Measurements from ENCODE around the gene RANBP1. TPM values are rescaled to one million over a fixed set of nuclear protein-coding genes. Genes with fewer than 3 reads are reported as not detected.

The RANBP1 gene
- polyA plus RNA-seq, 1 donor (not counting 4 experiments of a cell fraction or from before 2014, with no cell fraction given): 193 TPM

DNA sequence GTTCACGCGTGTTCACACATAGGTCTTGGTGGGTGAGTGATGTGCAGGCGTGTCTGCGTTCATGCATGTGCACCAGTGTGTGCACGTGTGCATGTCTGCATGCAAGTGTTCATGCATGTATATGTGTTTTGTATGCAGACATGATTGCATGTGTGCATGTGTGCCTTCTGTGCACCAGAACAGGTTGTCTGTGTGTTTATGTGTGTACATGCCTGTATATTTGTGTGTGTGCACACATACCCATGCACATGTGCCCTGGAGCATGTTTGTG, 20.6 kb downstream of the RANBP1 start:
- DNase-seq (ENCODE audit: low read depth, low spot score) (no peak), FAIRE-seq (no peak)
- TF ChIP-seq, protein P1, sequence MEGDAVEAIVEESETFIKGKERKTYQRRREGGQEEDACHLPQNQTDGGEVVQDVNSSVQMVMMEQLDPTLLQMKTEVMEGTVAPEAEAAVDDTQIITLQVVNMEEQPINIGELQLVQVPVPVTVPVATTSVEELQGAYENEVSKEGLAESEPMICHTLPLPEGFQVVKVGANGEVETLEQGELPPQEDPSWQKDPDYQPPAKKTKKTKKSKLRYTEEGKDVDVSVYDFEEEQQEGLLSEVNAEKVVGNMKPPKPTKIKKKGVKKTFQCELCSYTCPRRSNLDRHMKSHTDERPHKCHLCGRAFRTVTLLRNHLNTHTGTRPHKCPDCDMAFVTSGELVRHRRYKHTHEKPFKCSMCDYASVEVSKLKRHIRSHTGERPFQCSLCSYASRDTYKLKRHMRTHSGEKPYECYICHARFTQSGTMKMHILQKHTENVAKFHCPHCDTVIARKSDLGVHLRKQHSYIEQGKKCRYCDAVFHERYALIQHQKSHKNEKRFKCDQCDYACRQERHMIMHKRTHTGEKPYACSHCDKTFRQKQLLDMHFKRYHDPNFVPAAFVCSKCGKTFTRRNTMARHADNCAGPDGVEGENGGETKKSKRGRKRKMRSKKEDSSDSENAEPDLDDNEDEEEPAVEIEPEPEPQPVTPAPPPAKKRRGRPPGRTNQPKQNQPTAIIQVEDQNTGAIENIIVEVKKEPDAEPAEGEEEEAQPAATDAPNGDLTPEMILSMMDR (optimal IDR thresholded peaks at IDR 0.05 in 1 of 3, IDR thresholded peaks at IDR 0.05 in 1 of 3, conservative IDR thresholded peaks at IDR 0.05 in 1 of 3; ENCODE audit: extremely low read depth in 1 of 3, insufficient read depth in 2 of 3, low read length in 3 of 3): no peak
- no peak for TF ChIP-seq EZH2 (IDR thresholded peaks at IDR 0.05; ENCODE audit: low read length)
- no peak overlapping the region for H3K9ac ChIP-seq (ENCODE audit: control insufficient read depth, extremely low read depth, insufficient read depth, low read length)
- peaks cover 31% of the 10 kb centered on the region for H4K20me1 ChIP-seq (ENCODE audit: control insufficient read depth, extremely low read depth, insufficient read depth, low read length)
- H3K27me3 ChIP-seq (ENCODE audit: control insufficient read depth, extremely low read depth, insufficient read depth, low read length): no peaks in the 10 kb centered on the region
- no peaks in the 10 kb centered on the region for H3K9me1 ChIP-seq (ENCODE audit: control insufficient read depth, extremely low read depth, insufficient read depth, low read length)
- H3K36me3 ChIP-seq (ENCODE audit: control insufficient read depth in 2 of 2, extremely low read depth in 1 of 2, insufficient read depth in 2 of 2, low read length in 2 of 2): peaks cover 9 to 19% of the 10 kb centered on the region in 2 experiments
- no peak overlapping the region for H2AFZ ChIP-seq (ENCODE audit: control insufficient read depth, low read length)
- H3K79me2 ChIP-seq (ENCODE audit: control insufficient read depth, insufficient read depth, low read length): peaks cover 69% of the 10 kb centered on the region
- no peak overlapping the region for H3K27ac ChIP-seq (ENCODE audit: control insufficient read depth, insufficient read depth, low read length)
- no peak overlapping the region for H3K4me3 ChIP-seq (ENCODE audit: control insufficient read depth in 2 of 3, extremely low read depth in 1 of 3, insufficient read depth in 2 of 3, low read depth in 1 of 3, low read length in 3 of 3)
- peaks cover 15% of the 10 kb centered on the region for H3K4me1 ChIP-seq (ENCODE audit: control insufficient read depth, extremely low read depth, insufficient read depth, low read length)
- dilution Hi-C loops (cut with MboI; ENCODE audit: extremely low pct_ligation_motif_present, low sequenced_read_pairs): no loop called here
- no peaks in the 10 kb centered on the region for H3K9me3 ChIP-seq (ENCODE audit: control insufficient read depth, low read depth, low read length)
- H3K4me2 ChIP-seq (ENCODE audit: control insufficient read depth, extremely low read depth, insufficient read depth, low read depth, low read length): no peak overlapping the region

DNA sequence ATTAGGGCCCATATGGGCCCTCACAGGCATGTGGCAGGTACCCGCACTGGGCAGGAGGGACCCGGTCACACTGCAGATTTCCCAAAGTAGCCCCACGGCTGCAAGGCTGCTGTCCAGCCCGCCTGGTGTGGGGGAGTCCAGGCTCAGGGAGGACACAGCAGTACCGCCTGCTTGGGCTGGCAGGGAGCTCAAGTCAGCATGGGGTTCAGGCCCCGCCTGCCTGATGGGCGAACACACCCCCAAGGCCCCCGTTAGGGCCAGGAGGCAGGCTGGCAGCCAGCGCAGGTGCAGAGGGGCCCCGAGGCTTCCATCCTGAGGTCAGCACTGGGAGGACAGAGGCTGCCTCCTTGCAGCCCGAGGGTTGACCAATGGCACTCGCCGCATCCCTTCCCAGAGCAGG, 21.2 kb downstream of the RANBP1 start:
- H3K79me2 ChIP-seq (ENCODE audit: control insufficient read depth, insufficient read depth, low read length): peaks cover 68% of the 10 kb centered on the region
- no peak overlapping the region for H2AFZ ChIP-seq (ENCODE audit: control insufficient read depth, low read length)
- H4K20me1 ChIP-seq (ENCODE audit: control insufficient read depth, extremely low read depth, insufficient read depth, low read length): peaks cover 31% of the 10 kb centered on the region
- H3K4me2 ChIP-seq (ENCODE audit: control insufficient read depth, extremely low read depth, insufficient read depth, low read depth, low read length): no peak overlapping the region
- DNase-seq (ENCODE audit: low read depth, low spot score): no peak
- no peak overlapping the region for H3K9ac ChIP-seq (ENCODE audit: control insufficient read depth, extremely low read depth, insufficient read depth, low read length)
- H3K4me3 ChIP-seq (ENCODE audit: control insufficient read depth in 2 of 3, extremely low read depth in 1 of 3, insufficient read depth in 2 of 3, low read depth in 1 of 3, low read length in 3 of 3): no peak overlapping the region
- no peaks in the 10 kb centered on the region for H3K9me1 ChIP-seq (ENCODE audit: control insufficient read depth, extremely low read depth, insufficient read depth, low read length)
- H3K27ac ChIP-seq (ENCODE audit: control insufficient read depth, insufficient read depth, low read length): no peak overlapping the region
- TF ChIP-seq, protein P1 (optimal IDR thresholded peaks at IDR 0.05 in 1 of 3, IDR thresholded peaks at IDR 0.05 in 1 of 3, conservative IDR thresholded peaks at IDR 0.05 in 1 of 3; ENCODE audit: extremely low read depth in 1 of 3, insufficient read depth in 2 of 3, low read length in 3 of 3): no peak
- TF ChIP-seq EZH2 (IDR thresholded peaks at IDR 0.05; ENCODE audit: low read length): no peak
- H3K9me3 ChIP-seq (ENCODE audit: control insufficient read depth, low read depth, low read length): no peaks in the 10 kb centered on the region
- no peak for FAIRE-seq
- no peaks in the 10 kb centered on the region for H3K27me3 ChIP-seq (ENCODE audit: control insufficient read depth, extremely low read depth, insufficient read depth, low read length)
- dilution Hi-C loops (cut with MboI; ENCODE audit: extremely low pct_ligation_motif_present, low sequenced_read_pairs): no loop called here
- peaks cover 9 to 23% of the 10 kb centered on the region in 2 experiments for H3K36me3 ChIP-seq (ENCODE audit: control insufficient read depth in 2 of 2, extremely low read depth in 1 of 2, insufficient read depth in 2 of 2, low read length in 2 of 2)
- H3K4me1 ChIP-seq (ENCODE audit: control insufficient read depth, extremely low read depth, insufficient read depth, low read length): peaks cover 15% of the 10 kb centered on the region

All from keratinocyte (primary cell).